OCI-LY3 (cell line): Measurements from ENCODE around the gene HIPK4.

Source experiments
- H2AFZ ChIP-seq: fragments of 200-600, 300-600 bp; shearing (Covaris generic); 2 replicates; pipeline ENCODE4 v1.6.0; 2014; ENCODE audit warnings: antibody characterized with exemption, low read depth, low read length
- H3K27ac ChIP-seq: fragments of 200-600, 300-600 bp; sonication (generic); 2 replicates; pipeline ENCODE4 v1.5.1; 2014; ENCODE audit warnings: mild to moderate bottlenecking, low read length, moderate library complexity, mixed read lengths
- H3K27me3 ChIP-seq: fragments of 200-600, 300-600 bp; sonication (generic); 2 replicates; pipeline ENCODE4 v1.6.1; 2014; ENCODE audit warnings: low read depth, low read length, mixed read lengths
- H3K36me3 ChIP-seq: fragments of 200-600, 300-600 bp; sonication (generic); replicated peaks from 2 replicates; pipeline ENCODE3; 2014; ENCODE audit warnings: low read depth, low read length, mixed read lengths
- H3K4me1 ChIP-seq: fragments of 300-600, 200-600 bp; sonication (generic); 2 replicates; pipeline ENCODE4 v1.6.1; 2014; ENCODE audit warnings: low read length, mixed read lengths
- H3K4me2 ChIP-seq: fragments of 200-600, 300-600 bp; sonication (generic); 2 replicates; pipeline ENCODE4 v1.6.1; 2014; ENCODE audit warnings: low read length, mixed read lengths
- H3K4me3 ChIP-seq: fragments of 300-600, 200-600 bp; sonication (generic); 2 replicates; pipeline ENCODE4 v1.5.1; 2014; ENCODE audit warnings: antibody characterized with exemption, mild to moderate bottlenecking, low read length, moderate library complexity
- H3K79me2 ChIP-seq: fragments of 300-600, 200-600 bp; shearing (Covaris generic); 2 replicates; pipeline ENCODE4 v1.6.1; 2014; ENCODE audit warnings: mild to moderate bottlenecking, low read length, mixed read lengths
- H3K9ac ChIP-seq: fragments of 300-600, 200-600 bp; shearing (Covaris generic); 2 replicates; pipeline ENCODE4 v1.6.0; 2014; ENCODE audit warnings: mild to moderate bottlenecking, low read length, moderate library complexity
- H3K9me3 ChIP-seq: fragments of 200-600, 300-600 bp; shearing (Covaris generic); 2 replicates; pipeline ENCODE4 v1.6.1; 2014; ENCODE audit warnings: low read length, mixed read lengths; ENCODE audit not compliant: insufficient read depth
- H4K20me1 ChIP-seq: fragments of 200-600, 300-600 bp; sonication (generic); 2 replicates; pipeline ENCODE4 v1.6.1; 2016; ENCODE audit warnings: low read length, mixed read lengths; ENCODE audit not compliant: insufficient read depth
- CTCF ChIP-seq: fragments of 200-600, 300-600 bp; sonication (generic); IDR thresholded peaks from 2 replicates; pipeline ENCODE4 v1.5.1; 2014; ENCODE audit warnings: antibody characterized with exemption, low read length, low read depth
- EZH2phosphoT487 ChIP-seq: fragments of 200-600 bp; shearing (Covaris generic); IDR thresholded peaks from 2 replicates; pipeline ENCODE4 v1.6.1; 2018; ENCODE audit warnings: antibody characterized with exemption, mixed run types, low read depth

Gene HIPK4

DNA sequence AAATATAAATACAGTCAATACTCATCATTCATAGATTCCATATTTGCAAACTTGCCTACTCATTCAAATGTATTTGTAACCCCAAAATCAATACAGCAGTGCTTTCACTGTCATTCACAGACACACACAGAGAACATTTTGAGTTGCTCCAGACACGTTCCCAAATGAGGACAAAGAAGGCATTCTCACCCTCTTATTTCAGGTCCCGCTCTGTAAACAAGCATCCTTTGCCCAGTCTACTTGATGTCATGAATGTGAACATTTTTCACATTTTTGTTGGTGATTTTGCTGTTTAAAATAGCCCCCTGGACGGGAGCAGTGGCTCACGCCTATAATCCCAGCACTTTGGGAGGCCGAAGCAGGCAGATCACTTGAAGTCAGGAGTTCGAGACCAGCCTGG, 57.3 kb downstream of the HIPK4 start:
- H3K79me2 ChIP-seq = no peaks in the 10 kb centered on the region
- H3K9me3 ChIP-seq = no peaks in the 10 kb centered on the region
- no peak overlapping the region for H3K4me2 ChIP-seq
- no peak overlapping the region for H3K4me3 ChIP-seq
- no peaks in the 10 kb centered on the region for H3K4me1 ChIP-seq
- H4K20me1 ChIP-seq = 0 out of 2 replicates have a peak, but pooled peaks cover 4% of the 10 kb centered on the region
- no peak overlapping the region for H2AFZ ChIP-seq
- TF ChIP-seq EZH2phosphoT487 = no peak
- TF ChIP-seq CTCF = no peak
- no peak overlapping the region for H3K27ac ChIP-seq
- no peaks in the 10 kb centered on the region for H3K27me3 ChIP-seq
- no peak overlapping the region for H3K9ac ChIP-seq
- peaks cover 29% of the 10 kb centered on the region for H3K36me3 ChIP-seq

GRCh38 chr19:40331052-40331451, 58.9 kb downstream of the HIPK4 start:
- TF ChIP-seq CTCF = no peak
- TF ChIP-seq EZH2phosphoT487 = no peak
- Histone ChIP-seq H3K4me1 (no peaks in the 10 kb centered on the region), H3K36me3 (peaks cover 36% of the 10 kb centered on the region), H3K27ac (no peak overlapping the region), H3K4me3 (no peak overlapping the region), H3K79me2 (no peaks in the 10 kb centered on the region), H2AFZ (no peak overlapping the region), H4K20me1 (0 out of 2 replicates have a peak, but pooled peaks cover 4% of the 10 kb centered on the region), H3K4me2 (no peak overlapping the region), H3K9me3 (no peaks in the 10 kb centered on the region), H3K9ac (no peak overlapping the region), H3K27me3 (no peaks in the 10 kb centered on the region)
